Keratinocyte (primary cell): ENCODE data around the gene SNX30. TPM values are rescaled to one million over a fixed set of nuclear protein-coding genes. Genes with fewer than 3 reads are reported as not detected.

ENCODE experiments used
- DNase-seq: peaks from one replicate; pipeline ENCODE4 v3.0.0-alpha.2; 2011; ENCODE audit warnings: low read depth, missing footprints, low spot score
- FAIRE-seq: peaks from 2 replicates; lab custom pipeline; 2011; peaks lifted over from hg19 to GRCh38; lab: Jason Lieb, UNC
- H2AFZ ChIP-seq: 2 replicates; pipeline ENCODE4 v1.6.0; 2012; ENCODE audit warnings: low read length, control low read depth, inconsistent platforms; ENCODE audit not compliant: control insufficient read depth
- H3K27ac ChIP-seq: 2 replicates; pipeline ENCODE4 v1.5.1; 2011; ENCODE audit warnings: low read length; ENCODE audit not compliant: control insufficient read depth, insufficient read depth
- H3K27me3 ChIP-seq: 3 replicates; pipeline ENCODE4 v1.6.0; 2011; ENCODE audit warnings: low read length; ENCODE audit not compliant: control insufficient read depth, insufficient read depth; ENCODE audit errors: extremely low read depth
- H3K36me3 ChIP-seq, 2 experiments: 2 replicates in 1 of 2; 3 replicates in 1 of 2; pipeline ENCODE4 v1.5.1; 2011; ENCODE audit warnings: low read length in 2 of 2, mild to moderate bottlenecking in 1 of 2; ENCODE audit not compliant: control insufficient read depth in 2 of 2, insufficient read depth in 2 of 2; ENCODE audit errors: extremely low read depth in 1 of 2
- H3K4me1 ChIP-seq: 3 replicates; pipeline ENCODE4 v1.5.1; 2011; ENCODE audit warnings: low read length; ENCODE audit not compliant: control insufficient read depth, insufficient read depth; ENCODE audit errors: extremely low read depth
- H3K4me2 ChIP-seq: 3 replicates; pipeline ENCODE4 v1.6.0; 2011; ENCODE audit warnings: low read depth, low read length; ENCODE audit not compliant: control insufficient read depth, insufficient read depth; ENCODE audit errors: extremely low read depth
- H3K4me3 ChIP-seq, 3 experiments: fragments of 200-600 bp in 1 of 3; sonication (generic) in 1 of 3; 2 replicates in 2 of 3; 3 replicates in 1 of 3; pipeline ENCODE4 v1.5.1; 2011 to 2016; ENCODE audit warnings: low read length in 3 of 3, mild to moderate bottlenecking in 3 of 3, control low read depth in 2 of 3, inconsistent platforms in 1 of 3, low read depth in 1 of 3, mixed read lengths in 1 of 3, mixed run types in 1 of 3, moderate library complexity in 1 of 3; ENCODE audit not compliant: control insufficient read depth in 2 of 3, insufficient read depth in 2 of 3; ENCODE audit errors: extremely low read depth in 1 of 3
- H3K79me2 ChIP-seq: 2 replicates; pipeline ENCODE4 v1.6.0; 2012; ENCODE audit warnings: low read length; ENCODE audit not compliant: control insufficient read depth, insufficient read depth
- H3K9ac ChIP-seq: 3 replicates; pipeline ENCODE4 v1.6.0; 2011; ENCODE audit warnings: low read length; ENCODE audit not compliant: control insufficient read depth, insufficient read depth; ENCODE audit errors: extremely low read depth
- H3K9me1 ChIP-seq: 3 replicates; pipeline ENCODE4 v1.6.0; 2011; ENCODE audit warnings: low read length; ENCODE audit not compliant: control insufficient read depth, insufficient read depth; ENCODE audit errors: extremely low read depth
- H3K9me3 ChIP-seq: 2 replicates; pipeline ENCODE4 v1.5.1; 2012; ENCODE audit warnings: low read depth, low read length; ENCODE audit not compliant: control insufficient read depth
- H4K20me1 ChIP-seq: 3 replicates; pipeline ENCODE4 v1.6.0; 2011; ENCODE audit warnings: low read length; ENCODE audit not compliant: control insufficient read depth, insufficient read depth; ENCODE audit errors: extremely low read depth
- CTCF ChIP-seq, 3 experiments: IDR thresholded peaks in 1 of 3; conservative IDR thresholded peaks in 1 of 3; optimal IDR thresholded peaks in 1 of 3; 2 replicates in 2 of 3; 3 replicates in 1 of 3; pipeline versions ENCODE3 to v1.5.1; 2011; ENCODE audit warnings: low read length in 3 of 3, mild to moderate bottlenecking in 3 of 3, moderate library complexity in 2 of 3, control low read depth in 1 of 3, inconsistent platforms in 1 of 3; ENCODE audit not compliant: insufficient read depth in 2 of 3; ENCODE audit errors: extremely low read depth in 1 of 3
- EZH2 ChIP-seq: IDR thresholded peaks from one replicate; pipeline ENCODE4 v1.6.1; 2012; ENCODE audit warnings: inconsistent platforms, mild to moderate bottlenecking, low read length, moderate library complexity
- dilution Hi-C: fragments of 300-500 bp; cut with MboI; formaldehyde crosslinking; loops from one replicate; pipeline ENCODE4 v1.7.0; 2020; ENCODE audit warnings: low sequenced_read_pairs; ENCODE audit not compliant: extremely low pct_ligation_motif_present
- polyA plus RNA-seq, 5 experiments: library from polyadenylated mRNA; depleted of rRNA in 3 of 5; stranded (reverse) in 3 of 5; stranded (forward) in 1 of 5; unstranded in 1 of 5; fragments of >200 nt; gene quantifications; 1 replicate in 1 of 5; 2 replicates in 3 of 5; 3 replicates in 1 of 5; pipeline versions ENCODE4 v1.2.1 to v1.2.3, GENCODE V29; 2011 to 2012; ENCODE audit warnings: missing spikeins in 2 of 5, low read depth in 1 of 5, low replicate concordance in 1 of 5

Gene SNX30
- polyA plus RNA-seq, 1 donor (not counting 4 experiments of a cell fraction or from before 2014, with no cell fraction given), result 9.0 TPM

DNA sequence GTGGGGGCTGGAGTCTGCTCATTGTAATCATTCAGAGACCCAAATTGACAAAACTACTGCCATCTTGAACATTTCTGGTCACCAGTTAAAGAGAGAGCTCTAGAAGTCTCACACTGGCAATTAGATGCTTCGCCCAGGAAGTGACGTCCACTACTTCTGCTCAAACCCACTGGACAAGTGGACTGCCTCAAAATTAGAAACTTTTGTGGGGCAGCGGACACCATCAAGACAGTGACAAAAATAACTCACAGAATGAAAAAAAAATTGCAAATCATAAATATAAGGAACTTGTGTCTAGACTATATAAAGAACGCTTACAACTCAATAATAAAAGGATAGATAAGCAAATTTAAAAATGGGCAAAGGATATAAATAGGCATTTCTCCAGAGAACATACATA, 149.9 kb downstream of the SNX30 start:
- dilution Hi-C loops, result no loop called here
- Histone ChIP-seq H3K4me1 (no peaks in the 10 kb centered on the region), H3K27ac (no peak overlapping the region), H3K9me3 (no peaks in the 10 kb centered on the region), H3K4me3 (no peak overlapping the region), H3K9me1 (no peaks in the 10 kb centered on the region), H3K36me3 (no peaks in the 10 kb centered on the region), H3K27me3 (no peaks in the 10 kb centered on the region), H2AFZ (no peak overlapping the region), H3K4me2 (no peak overlapping the region), H4K20me1 (no peaks in the 10 kb centered on the region), H3K9ac (no peak overlapping the region), H3K79me2 (no peaks in the 10 kb centered on the region)
- no peak for TF ChIP-seq CTCF (optimal IDR thresholded peaks at IDR 0.05 in 1 of 3, IDR thresholded peaks at IDR 0.05 in 1 of 3, conservative IDR thresholded peaks at IDR 0.05 in 1 of 3; ENCODE audit: extremely low read depth in 1 of 3, insufficient read depth in 2 of 3, low read length in 3 of 3)
- TF ChIP-seq EZH2, result no peak
- no peak for DNase-seq
- FAIRE-seq, result no peak

- dilution Hi-C loops, result no loop called here
- no peak for FAIRE-seq
Observed at GRCh38 chr9:112900901-112901300, 150.3 kb downstream of the SNX30 start.

More at GRCh38 chr9:112900901-112901300, 150.3 kb downstream of the SNX30 start:
- H3K79me2 ChIP-seq, result no peaks in the 10 kb centered on the region
- no peaks in the 10 kb centered on the region for H3K9me3 ChIP-seq
- H3K36me3 ChIP-seq, result no peaks in the 10 kb centered on the region
- no peak overlapping the region for H3K4me3 ChIP-seq
- no peaks in the 10 kb centered on the region for H4K20me1 ChIP-seq
- no peaks in the 10 kb centered on the region for H3K9me1 ChIP-seq
- no peak overlapping the region for H2AFZ ChIP-seq
- no peak for DNase-seq
- TF ChIP-seq EZH2 (no peak), CTCF (optimal IDR thresholded peaks at IDR 0.05 in 1 of 3, IDR thresholded peaks at IDR 0.05 in 1 of 3, conservative IDR thresholded peaks at IDR 0.05 in 1 of 3; ENCODE audit: extremely low read depth in 1 of 3, insufficient read depth in 2 of 3, low read length in 3 of 3) (no peak)
- no peaks in the 10 kb centered on the region for H3K27me3 ChIP-seq
- H3K4me1 ChIP-seq, result no peaks in the 10 kb centered on the region
- H3K4me2 ChIP-seq, result no peak overlapping the region
- H3K9ac ChIP-seq, result no peak overlapping the region
- H3K27ac ChIP-seq, result no peak overlapping the region
